ENCODE measurements around the gene ABLIM3. TPM values are rescaled to one million over a fixed set of nuclear protein-coding genes. Genes with fewer than 3 reads are reported as not detected.
A peak's percentile ranks its signal among the peaks of the same experiment; 100 is the strongest.

The ABLIM3 gene
- total RNA-seq, 1 experiment from 2014 or later = 25.1 TPM

- DNase-seq (ENCODE audit: low read depth) = no peak
Measured at GRCh38 chr5:149282027-149282965, 141.0 kb downstream of the ABLIM3 start.

- no peak for DNase-seq (ENCODE audit: low read depth)
Measured at GRCh38 chr5:149282966-149283332, 141.7 kb downstream of the ABLIM3 start.

DNA sequence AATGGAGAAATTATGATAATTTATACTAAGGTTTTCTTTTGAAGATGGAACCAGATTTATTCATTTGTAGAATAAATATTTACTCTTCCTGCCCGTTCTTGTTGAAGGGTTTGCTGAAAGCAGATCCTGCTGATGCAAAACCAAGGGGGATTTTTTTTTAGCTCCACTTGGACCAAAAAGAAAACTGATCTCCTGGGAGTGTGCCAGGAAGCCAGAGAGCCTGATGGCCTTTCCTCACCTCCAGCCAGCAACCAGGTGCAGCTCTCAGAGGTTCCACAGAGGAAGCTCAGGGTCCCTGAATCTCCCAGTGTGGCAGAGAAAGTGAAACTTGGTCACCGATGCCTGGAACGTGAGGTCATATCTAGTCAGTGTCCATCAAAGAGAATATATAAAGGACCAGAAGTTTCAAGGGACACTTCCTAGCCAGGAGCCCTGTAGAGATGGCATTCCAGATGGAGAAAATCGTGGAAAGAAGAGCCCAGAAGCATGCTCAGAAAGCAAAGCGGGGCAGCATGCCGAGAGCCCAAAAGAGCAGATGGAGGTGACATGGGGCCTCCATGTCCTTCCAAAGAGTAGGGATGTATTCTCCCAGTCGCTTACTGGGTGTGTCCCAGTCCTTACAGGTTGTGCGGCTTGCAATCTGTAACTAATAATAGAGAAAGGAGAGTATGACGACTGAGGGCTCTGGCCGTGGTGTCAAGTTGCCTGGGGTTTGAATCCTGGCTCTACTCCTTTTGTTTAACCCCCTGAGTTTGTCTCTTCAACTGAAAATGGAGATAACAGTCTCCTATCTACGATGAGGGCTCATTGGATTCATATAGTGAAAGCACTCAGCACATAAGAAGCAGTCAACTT, 142.6 kb downstream of the ABLIM3 start:
- no peak for DNase-seq (ENCODE audit: low read depth)

- DNase-seq (ENCODE audit: low read depth) = no peak
Measured at GRCh38 chr5:149284501-149284900, 143.2 kb downstream of the ABLIM3 start.

- DNase-seq (ENCODE audit: low read depth) = no peak
Measured at GRCh38 chr5:149285153-149285552, 143.9 kb downstream of the ABLIM3 start.

GRCh38 chr5:149288436-149288835, 147.1 kb downstream of the ABLIM3 start:
- peak; percentile 41 for DNase-seq (ENCODE audit: low read depth)

DNA sequence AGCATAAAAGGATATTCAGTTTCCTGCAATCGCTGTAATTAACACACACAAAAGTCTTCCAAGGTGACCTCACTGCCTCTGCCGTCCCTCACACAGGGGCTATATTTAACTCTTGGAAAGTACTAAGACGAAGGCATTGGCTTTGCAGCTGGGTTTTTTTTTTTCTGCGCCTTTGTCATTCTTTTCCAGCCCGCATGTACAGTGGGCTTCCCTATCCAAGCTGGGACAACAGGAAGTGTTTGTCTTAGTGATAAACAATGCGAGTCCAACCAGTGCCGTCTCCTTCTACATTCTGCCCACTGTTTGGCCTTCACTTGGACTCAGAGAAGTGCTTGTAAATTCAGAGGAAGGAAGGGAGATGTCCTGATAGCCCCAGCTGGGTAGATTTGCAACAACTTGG, 148.0 kb downstream of the ABLIM3 start:
- DNase-seq (ENCODE audit: low read depth) = no peak

- DNase-seq (ENCODE audit: low read depth) = no peak
Measured at GRCh38 chr5:149294872-149295829, 153.9 kb downstream of the ABLIM3 start.

- no peak for DNase-seq (ENCODE audit: low read depth)
Measured at GRCh38 chr5:149297340-149298025, 156.2 kb downstream of the ABLIM3 start.

DNA sequence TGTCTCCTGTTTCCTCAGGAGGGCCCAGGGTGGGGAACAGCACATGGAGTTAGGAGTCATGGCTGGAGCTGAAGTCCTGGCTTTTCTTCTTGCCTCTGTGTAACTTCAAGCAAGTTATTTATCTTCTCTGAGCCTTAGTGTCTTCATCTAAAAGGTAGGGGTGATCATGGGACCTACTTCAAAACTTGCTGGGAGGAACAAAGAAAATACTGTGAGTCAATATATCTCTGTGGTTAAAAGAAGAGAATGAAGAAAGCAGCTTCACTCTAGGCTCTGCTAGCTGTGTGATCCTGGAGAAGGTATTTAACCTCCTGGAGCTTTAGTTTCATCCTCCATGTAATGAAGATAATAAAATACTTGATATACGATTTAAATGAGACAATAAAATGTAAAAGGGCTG, 156.9 kb downstream of the ABLIM3 start:
- no peak for DNase-seq (ENCODE audit: low read depth)

DNA sequence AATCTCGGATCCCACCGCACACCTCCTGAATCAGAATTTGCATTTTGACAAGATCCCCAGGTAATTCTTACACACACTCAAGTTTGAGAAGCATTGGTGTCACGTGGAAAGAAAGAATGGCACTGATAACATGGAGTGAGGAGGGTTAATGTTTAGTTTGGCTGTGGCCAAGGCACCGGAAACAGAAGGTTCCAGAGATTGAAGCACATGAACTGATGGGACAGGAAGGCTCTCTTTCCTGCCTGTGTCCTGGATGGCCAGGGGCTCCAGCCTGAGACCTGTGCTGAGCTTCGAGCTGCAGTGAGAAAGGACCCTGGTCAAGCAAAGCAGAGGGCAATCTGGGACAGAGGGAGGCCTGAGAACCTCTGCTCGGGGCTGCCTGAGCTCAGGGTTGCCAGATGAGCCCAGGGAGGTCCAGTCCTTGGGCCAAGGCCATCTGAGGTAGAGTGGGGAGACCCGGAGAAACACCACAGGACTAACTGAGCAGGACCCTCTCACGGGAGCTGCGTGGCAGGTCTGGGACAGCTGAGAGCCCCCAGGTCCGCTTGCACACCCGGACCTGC, 157.6 kb downstream of the ABLIM3 start:
- DNase-seq (ENCODE audit: low read depth) = no peak

- no peak for DNase-seq (ENCODE audit: low read depth)
Measured at GRCh38 chr5:149299451-149300054, 158.3 kb downstream of the ABLIM3 start.

DNA sequence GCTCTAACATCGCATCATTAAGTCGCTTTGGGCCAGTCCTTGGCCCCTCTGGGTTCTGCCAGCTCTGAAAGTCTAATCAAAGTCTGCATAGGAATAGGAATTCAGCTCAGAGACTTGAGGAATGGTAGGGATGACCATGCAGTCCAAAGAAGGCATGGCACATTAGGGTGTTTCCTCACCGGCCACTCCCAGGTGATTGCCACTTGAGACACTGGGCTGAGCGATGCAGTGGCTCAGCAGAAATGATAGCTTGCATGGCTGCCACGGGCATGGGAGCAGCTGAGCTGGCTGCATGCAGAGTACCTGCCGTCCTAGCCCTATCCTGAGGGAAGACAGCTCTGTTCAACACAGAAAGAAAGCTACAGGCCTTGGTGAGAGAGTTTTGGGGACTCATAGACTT, 159.1 kb downstream of the ABLIM3 start:
- DNase-seq (ENCODE audit: low read depth) = no peak

GRCh38 chr5:149301049-149301743, 159.9 kb downstream of the ABLIM3 start:
- no peak for DNase-seq (ENCODE audit: low read depth)

DNA sequence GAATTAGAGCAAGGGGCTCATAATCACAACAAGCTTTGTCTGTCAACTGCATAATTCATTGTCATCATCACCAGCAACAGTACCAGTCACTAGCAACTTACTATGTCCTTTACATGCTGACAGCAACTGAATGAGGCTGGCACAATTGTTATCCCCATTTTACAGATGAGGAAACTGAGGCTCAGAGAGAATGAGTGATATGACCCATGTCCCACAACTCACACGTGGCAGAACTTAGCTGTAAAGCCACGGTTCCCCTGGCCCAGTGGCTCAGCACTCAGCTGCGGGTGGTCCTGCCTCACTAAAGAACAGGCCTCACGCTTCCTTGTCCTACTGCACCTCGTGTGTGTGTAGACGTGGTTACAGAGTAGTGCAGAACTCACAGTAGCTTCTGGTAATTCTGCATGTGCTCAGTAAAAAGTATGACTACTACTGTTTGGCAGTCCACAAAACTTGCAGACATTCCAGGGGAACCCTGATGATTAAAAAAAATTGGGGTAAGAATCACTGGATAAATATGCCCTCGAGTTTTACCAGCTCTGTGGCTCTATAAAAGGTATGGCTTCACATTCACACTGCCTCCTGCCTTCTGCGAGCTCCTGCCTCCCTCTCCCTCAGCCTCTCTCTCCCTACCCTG, 160.6 kb downstream of the ABLIM3 start:
- no peak for DNase-seq (ENCODE audit: low read depth)

DNA sequence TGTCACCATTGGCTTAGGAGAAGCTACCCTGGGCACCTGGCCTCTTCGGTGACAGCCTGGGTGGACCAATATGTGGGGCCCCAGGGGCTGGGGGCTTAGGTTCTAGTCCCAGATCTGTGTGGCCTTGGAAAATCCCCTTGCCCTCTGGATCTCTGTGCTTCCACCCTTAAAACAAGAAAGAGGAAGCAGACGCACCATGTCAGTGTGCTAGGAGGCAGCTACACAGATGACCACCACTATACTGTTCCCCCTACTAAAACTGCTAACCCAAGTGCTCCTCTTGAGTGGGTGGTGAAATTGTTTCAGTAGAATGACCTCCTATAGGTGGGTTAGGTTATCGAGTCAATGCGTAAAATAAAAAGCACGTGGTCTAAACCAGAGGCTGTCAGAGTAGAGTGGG, 161.3 kb downstream of the ABLIM3 start:
- DNase-seq (ENCODE audit: low read depth) = no peak

GRCh38 chr5:149303210-149303609, 161.9 kb downstream of the ABLIM3 start:
- no peak for DNase-seq (ENCODE audit: low read depth)

- DNase-seq (ENCODE audit: low read depth) = no peak
Measured at GRCh38 chr5:149304195-149305078, 163.1 kb downstream of the ABLIM3 start.

Measured in RPMI7951 (cell line).